ENCODE measurements around the gene IL20RB.

IL20RB gene, protein sequence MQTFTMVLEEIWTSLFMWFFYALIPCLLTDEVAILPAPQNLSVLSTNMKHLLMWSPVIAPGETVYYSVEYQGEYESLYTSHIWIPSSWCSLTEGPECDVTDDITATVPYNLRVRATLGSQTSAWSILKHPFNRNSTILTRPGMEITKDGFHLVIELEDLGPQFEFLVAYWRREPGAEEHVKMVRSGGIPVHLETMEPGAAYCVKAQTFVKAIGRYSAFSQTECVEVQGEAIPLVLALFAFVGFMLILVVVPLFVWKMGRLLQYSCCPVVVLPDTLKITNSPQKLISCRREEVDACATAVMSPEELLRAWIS

GRCh38 chr3:136957751-136958288 lies at the start of gene IL20RB:
Gene IL20RB (plus strand): TSS chr3:136957983. CDS start chr3:136958114, 131 bp downstream.
- DNase-seq, result no peak

GRCh38 chr3:136908297-136908696 lies 49.5 kb upstream of the IL20RB start:
- DNase-seq, result no peak

DNA sequence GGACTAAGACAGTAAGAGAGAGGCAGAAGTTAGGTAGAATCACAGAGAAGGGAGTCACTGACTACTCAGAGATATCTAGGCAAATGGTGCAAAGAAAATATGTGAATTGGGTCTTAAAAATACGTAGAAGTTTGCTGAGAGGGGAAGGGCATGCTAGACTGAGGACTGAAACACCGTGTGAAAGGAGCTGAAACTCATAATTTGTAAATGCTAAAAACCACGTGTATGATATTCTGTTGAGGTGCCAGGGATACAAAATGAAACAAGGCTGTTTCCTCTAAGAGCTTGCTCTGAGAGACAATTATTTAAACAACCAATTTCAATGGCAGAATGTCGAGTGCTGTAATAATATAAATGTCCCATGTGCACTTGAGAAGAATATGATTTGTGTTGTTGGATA lies 48.6 kb upstream of the IL20RB start:
- DNase-seq, result no peak

DNA sequence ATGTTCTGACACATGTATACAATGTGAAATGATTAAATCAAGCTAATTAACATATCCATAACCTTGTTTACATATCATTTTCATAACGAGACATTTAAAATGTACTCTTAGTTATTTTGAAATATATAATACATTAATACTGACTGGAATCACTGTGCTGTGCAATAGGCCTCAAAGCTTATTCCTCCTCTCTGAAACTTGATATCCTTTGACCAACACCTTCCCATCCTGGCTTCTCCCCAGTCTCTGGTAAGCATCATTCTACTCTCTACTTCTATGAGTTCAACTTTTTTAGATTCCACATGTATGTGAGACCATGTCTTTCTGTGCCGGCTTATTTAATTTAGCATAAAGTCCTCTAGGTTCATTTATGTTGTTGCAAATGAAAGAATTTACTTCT lies 47.1 kb upstream of the IL20RB start:
- no peak for DNase-seq

DNA sequence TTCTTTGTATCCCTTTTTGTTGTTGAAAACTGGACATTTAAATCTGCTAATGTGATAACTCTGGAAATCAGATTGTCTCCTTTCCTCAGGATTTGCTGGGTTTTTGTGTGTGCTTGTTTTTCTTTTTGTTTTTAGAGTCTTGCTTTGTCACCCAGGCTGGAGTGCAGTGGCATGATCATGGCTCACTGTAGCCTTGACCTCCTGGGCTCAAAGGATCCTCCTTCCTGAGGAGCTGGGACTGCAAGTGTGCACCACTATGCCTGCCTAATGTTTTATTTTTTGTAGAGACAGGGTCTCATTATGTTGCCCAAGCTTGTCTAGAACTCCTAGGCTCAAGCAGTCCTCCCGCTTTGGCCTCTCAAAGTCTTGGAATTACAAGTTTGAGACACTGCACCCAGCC lies 44.6 kb upstream of the IL20RB start:
- DNase-seq, result no peak

DNA sequence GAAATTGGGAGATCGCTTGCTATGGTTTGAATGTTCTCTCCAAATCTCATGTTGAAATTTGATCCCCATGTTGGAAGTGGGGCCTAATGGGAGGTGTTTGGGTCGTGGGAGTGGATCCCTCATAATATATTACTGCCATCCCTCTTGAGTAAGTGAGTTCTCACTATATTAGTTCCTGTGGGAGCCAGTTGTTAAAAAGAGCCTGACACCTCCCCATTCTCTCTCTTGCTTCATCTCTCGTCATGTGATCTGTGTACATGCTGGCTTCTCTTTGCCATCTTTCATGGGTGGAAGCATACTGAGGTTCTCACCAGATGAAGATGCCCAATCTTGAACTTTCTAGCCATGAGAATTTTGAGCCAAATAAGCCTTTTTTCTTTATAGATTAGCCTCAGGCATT lies 43.0 kb upstream of the IL20RB start:
- DNase-seq, result no peak

DNA sequence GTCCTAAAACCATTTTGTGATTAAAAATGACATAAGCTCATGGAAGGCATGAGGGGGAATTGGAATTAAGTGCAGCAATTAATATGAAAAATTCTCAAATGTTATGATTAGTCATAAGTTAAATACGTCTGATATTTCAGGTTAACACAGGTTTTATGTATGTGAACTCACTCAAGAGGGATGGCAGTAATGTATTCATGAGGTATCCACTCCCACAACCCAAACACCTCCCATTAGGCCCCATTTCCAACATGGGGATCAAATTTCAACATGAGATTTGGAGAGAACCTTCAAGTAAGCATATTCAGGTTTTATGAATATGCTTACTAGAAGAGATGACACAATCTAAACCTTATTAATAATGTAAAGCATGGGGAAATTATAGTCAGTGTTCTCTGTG lies 41.6 kb upstream of the IL20RB start:
- DNase-seq, result no peak

DNA sequence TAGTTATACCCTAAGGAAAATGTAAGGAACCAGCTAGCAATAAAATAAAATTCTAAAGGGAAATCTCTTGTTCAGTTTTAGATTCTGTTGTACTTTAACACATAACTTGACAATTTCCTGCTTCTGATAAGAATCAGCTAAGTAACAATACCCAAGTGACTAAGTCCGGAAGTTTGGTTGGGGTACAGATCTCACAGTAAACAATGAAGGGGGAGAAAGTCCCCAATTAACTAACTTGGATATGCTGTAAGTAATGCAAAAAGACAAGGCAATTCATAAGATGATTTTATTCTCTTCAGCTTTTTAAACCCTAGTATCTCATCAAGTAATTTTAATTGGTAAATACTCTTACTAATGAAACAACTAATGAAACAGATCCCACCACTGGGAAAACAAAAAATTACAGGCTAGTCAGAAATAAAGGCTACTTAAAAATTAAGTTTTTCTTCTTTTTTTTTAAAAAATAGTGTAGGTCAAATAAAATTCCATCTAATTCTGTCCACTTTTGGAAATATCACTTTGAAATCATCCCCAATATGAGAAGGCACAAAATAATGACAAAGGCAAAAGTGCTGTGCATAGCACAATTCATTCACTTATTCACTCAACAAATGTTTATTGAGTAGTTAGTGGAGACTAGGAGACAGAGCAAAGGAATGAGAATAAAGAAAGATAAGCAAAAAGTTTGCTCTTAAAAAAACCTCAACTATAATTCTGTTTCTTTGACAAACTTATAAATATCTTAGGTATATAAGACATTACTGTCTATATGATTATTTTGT lies 37.8 kb upstream of the IL20RB start:
- DNase-seq, result no peak

- no peak for DNase-seq
These were observed 36.7 kb upstream of the IL20RB start for GRCh38 chr3:136920904-136921611.

DNA sequence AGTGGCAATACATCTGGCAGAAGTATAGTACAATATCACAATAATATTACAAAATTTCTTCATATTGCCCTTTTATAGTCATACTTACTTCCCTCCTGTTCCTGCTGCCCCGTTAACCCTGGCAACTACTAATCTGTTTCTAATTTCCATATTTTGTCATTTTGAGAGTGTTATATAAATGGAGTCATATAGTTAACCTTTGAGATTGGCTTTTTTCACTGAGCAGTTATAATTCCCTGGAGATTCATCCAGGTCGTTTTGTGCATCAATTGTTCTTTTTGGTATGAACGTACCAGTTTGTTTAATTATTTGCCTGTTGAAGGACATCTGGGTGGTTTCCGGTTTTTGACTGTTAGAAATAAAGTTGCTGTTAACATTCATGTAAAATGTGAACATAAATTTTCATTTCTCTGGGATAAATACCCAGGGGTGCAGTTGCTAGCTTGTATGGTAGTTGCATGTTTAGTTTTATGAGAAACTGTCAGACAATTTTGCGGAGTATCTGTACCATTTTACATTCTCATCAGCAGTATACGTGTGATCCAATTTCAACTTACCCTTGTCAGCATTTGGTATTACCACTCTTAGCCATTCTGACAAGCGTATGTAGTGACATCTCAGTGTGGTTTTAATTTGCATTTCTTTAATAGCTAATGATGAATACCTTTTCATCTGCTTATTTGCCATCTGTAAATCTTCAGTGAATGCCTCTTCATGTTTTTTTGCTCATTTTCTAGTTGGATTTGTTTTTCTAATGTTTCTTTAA lies 32.2 kb upstream of the IL20RB start:
- no peak for DNase-seq

GRCh38 chr3:136928240-136928639 lies 29.5 kb upstream of the IL20RB start:
- no peak for DNase-seq

DNA sequence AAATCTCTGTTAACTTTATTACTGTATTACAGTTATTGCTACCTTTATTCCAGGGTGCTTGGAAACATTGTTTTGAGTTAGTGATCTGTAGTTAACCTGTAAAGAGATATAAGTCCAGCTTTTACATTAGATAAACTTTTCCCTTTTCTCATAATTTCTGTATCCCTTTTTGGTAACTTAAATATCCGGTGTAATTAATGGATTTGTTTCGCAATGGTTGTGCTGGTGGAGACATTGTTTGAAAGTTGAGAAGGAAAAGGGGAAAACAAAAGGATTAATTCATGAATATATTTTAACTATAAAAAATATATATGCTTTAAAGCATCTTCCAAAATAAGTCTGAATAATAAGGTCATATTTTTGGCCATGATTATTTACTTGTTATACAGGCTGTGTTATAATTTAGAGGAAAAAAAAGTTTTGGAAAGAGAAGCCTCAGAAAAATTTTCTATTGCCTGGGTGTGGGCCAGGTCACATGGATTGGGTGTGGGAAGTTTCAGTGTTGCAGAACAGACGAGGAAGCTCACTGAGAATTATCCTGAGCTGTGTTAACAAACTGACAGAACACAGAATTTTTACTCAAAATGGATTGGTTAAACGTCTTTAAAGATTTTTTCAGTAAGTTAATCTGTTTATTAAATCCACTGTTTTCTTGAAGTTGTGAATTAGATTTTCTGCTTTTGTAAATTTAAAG lies 27.7 kb upstream of the IL20RB start:
- DNase-seq, result no peak

GRCh38 chr3:136931606-136932005 lies 26.2 kb upstream of the IL20RB start:
- no peak for DNase-seq

- DNase-seq, result no peak
These were observed 25.3 kb upstream of the IL20RB start for GRCh38 chr3:136932523-136932922.

GRCh38 chr3:136932978-136933772 lies 24.6 kb upstream of the IL20RB start:
- DNase-seq, result no peak

DNA sequence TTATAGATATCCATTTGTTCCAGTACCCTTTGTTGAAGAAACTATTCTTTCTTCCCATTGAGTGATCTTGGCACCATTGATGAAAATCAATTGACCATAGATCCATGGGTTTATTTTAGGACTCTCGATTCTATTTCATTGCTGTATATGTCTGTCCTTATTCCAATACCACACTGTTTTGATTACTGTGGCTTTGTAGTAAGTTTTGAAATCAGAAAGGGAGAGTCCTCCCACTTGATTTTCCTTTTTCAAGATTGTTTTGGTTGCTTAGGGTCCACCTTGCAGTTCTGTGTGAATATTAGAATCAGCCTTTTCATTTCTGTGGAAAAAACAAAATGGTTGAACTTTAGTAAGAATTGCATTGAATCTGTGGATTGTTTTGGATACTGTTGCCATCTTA lies 20.6 kb upstream of the IL20RB start:
- DNase-seq, result no peak

- DNase-seq, result peak; percentile 23
These were observed 19.9 kb upstream of the IL20RB start for GRCh38 chr3:136937851-136938250.

DNA sequence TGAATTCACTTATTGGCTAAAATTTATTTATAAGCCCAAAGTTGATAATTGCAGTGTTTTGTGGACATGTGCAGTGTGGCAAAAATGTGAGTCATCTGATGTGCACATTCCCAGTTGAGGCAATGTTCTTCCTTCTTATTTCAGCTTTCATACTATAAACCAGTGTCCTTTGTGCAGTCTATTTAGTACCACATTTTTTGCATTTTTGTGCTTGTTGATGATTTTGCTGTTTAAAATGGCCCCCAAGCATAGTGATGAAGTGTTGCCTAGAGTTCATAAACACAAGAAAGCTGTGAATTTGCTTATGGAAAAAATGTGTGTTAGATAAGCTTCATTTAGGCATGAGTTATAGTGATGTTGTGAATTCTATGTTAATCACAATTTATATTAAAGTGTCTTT lies 19.4 kb upstream of the IL20RB start:
- DNase-seq, result no peak

GRCh38 chr3:136939489-136939888 lies 18.3 kb upstream of the IL20RB start:
- DNase-seq, result no peak

- DNase-seq, result no peak
These were observed 15.0 kb upstream of the IL20RB start for GRCh38 chr3:136942803-136943202.

DNA sequence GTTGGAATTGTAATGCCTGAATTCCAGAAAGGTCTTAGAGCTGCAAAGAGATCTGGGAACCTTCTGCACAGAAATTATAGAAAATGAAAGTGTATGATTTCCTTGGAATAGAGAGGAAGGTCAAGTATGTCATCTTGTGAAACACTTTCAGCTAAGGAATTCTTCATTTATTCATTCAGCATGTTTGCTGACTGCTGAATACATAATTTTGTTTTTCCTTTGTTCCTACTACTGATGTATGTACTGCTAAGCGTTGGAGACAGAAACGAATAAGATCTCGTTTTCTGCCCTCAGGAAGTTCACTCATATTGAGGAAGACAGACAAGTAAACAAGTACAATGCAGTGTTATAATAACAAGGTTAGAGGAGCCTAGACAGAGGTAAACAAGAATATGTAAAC lies 14.3 kb upstream of the IL20RB start:
- DNase-seq, result no peak
